GM12864 (cell line): ENCODE results near the gene FITM2.
"Not testable (repeated sequence)": the region's sequence is repeated elsewhere in the genome, so short reads cannot be mapped to it uniquely, and the experiment has no call there.

Source experiments
- DNase-seq: peaks from one replicate; pipeline ENCODE4 v3.0.0-alpha.2; 2011; ENCODE audit warnings: low read depth
- H3K4me3 ChIP-seq: 2 replicates; pipeline ENCODE4 v1.5.1; 2011; ENCODE audit warnings: mild to moderate bottlenecking, low read depth, low read length, control low read depth
- TF ChIP-seq, protein P1 (sequence below): IDR thresholded peaks from 2 replicates; pipeline ENCODE4 v1.5.1; 2011; ENCODE audit warnings: low read depth, mild to moderate bottlenecking, moderate library complexity, low read length, control low read depth, inconsistent platforms; ENCODE audit errors: missing control alignments

FITM2 gene

DNA sequence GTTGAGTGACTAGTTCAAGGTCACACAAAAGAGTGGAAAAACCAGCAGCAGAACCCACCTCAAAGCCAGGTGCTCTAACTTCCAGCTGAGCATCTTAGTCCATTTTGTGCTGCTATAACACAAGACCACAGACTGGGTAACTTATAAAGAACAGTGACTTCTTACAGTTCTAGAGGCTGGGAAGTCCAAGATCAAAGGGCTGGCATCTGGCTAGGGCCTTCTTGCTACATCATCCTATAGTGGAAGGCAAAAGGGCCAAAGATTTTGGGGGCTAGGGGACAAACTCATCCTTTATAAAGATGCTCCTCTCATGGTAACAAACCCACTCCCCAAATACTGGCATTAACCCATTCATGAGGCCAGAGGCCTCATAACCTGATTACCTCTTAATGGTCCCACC is 9.7 kb downstream of the FITM2 start:
- no peak overlapping the region for H3K4me3 ChIP-seq
- DNase-seq = no peak
- TF ChIP-seq, protein P1, sequence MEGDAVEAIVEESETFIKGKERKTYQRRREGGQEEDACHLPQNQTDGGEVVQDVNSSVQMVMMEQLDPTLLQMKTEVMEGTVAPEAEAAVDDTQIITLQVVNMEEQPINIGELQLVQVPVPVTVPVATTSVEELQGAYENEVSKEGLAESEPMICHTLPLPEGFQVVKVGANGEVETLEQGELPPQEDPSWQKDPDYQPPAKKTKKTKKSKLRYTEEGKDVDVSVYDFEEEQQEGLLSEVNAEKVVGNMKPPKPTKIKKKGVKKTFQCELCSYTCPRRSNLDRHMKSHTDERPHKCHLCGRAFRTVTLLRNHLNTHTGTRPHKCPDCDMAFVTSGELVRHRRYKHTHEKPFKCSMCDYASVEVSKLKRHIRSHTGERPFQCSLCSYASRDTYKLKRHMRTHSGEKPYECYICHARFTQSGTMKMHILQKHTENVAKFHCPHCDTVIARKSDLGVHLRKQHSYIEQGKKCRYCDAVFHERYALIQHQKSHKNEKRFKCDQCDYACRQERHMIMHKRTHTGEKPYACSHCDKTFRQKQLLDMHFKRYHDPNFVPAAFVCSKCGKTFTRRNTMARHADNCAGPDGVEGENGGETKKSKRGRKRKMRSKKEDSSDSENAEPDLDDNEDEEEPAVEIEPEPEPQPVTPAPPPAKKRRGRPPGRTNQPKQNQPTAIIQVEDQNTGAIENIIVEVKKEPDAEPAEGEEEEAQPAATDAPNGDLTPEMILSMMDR = no peak

DNA sequence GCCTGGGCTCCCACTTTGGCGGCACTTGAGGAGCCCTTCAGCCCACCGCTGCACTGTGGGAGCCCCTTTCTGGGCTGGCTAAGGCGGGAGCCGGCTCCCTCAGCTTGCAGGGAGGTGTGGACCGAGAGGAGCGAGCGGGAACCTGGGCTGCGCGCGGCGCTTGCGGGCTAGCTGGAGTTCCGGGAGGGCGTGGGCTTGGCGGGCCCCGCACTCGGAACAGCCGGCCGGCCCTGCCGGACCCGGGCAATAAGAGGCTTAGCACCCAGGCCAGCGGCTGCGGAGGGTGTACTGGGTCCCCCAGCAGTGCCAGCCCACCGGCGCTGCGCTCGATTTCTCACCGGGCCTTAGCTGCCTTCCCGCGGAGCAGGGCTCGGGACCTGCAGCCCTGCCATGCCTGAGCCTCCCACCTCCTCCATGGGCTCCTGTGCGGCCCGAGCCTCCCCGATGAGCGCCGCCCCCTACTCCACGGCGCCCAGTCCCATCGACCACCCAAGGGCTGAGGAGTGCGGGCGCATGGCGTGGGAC is 11.9 kb downstream of the FITM2 start:
- H3K4me3 ChIP-seq, DNase-seq: not testable (repeated sequence)

DNA sequence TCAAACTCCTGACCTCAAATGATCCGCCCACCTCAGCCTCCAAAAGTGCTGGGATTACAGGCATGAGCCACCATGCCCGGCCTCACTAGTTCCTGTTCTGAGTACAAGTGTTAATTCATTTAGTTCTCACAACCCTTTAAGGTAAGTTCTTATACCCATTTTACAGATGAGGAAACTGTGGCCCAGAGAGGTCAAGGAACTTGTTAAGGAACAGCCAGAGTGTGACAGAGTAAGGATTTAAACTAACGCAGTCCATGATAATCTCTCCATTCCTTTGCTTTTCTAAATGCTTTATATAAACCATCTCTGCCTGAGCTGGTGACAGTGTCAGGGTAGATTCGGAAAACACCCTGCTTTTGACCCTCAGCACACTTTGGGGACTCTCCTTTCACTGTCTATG is 13.3 kb downstream of the FITM2 start:
- DNase-seq = no peak
- TF ChIP-seq, protein P1 = no peak
- no peak overlapping the region for H3K4me3 ChIP-seq

DNA sequence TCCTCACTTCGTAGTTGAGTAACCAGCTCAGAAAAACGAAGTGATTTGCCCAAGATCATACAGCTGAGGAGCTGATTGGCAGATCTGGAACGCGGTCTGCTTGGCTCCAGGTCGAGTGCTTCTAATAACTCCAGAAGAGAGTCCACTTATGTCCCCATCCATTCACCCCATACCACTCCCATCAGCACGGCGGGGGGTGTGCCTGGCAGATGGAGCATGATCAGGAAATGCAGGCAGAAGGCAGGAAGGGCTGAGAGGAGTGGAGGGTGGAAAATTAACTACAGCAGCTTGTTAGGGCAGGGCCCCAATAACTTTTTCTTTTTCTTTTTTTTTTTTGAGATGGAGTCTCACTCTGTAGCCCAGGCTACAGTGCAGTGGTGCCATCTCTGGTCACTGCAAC is 15.0 kb downstream of the FITM2 start:
- no peak overlapping the region for H3K4me3 ChIP-seq
- DNase-seq = no peak
- TF ChIP-seq, protein P1 = no peak

DNA sequence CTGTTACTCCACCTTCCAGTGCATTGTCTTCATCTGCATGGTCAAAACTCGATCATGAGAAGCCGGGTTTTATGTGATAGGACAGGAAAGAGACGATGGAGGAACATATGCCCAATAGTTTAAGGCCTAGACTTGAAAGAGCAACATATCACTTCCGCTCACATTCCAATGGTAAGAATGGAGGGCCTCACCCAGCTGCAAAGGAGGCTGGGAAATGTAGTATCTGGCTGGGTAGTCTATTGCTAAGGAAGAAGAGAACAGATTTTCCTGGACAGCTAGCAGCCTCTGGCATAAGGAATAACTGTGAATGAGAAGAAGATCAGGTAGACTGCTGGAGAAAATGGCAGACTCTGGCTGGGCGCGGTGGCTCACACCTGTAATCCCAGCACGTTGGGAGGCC is 19.2 kb downstream of the FITM2 start:
- H3K4me3 ChIP-seq = no peak overlapping the region
- TF ChIP-seq, protein P1 = no peak
- DNase-seq = no peak

DNA sequence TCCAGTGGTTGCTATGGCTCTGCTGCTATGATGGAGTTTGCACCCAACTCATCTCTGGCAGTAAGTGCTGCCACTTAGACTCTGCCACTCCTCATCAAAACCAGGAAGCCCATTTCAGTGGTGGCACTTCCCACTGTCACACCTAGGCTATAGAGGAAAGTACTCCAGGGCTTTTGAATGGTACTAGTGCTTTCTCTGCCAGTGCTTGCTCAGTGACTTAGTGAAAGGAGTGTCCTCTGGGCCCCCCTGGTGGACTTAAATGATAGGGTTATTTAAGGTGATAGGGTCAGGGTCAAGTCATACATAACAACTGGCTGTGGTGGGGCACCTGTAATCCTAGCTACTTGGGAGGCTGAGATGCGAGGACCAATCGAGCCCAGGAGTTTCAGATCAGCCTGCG is 22.8 kb downstream of the FITM2 start:
- TF ChIP-seq, protein P1 = peak; percentile 18
- no peak for DNase-seq
- no peak overlapping the region for H3K4me3 ChIP-seq

DNA sequence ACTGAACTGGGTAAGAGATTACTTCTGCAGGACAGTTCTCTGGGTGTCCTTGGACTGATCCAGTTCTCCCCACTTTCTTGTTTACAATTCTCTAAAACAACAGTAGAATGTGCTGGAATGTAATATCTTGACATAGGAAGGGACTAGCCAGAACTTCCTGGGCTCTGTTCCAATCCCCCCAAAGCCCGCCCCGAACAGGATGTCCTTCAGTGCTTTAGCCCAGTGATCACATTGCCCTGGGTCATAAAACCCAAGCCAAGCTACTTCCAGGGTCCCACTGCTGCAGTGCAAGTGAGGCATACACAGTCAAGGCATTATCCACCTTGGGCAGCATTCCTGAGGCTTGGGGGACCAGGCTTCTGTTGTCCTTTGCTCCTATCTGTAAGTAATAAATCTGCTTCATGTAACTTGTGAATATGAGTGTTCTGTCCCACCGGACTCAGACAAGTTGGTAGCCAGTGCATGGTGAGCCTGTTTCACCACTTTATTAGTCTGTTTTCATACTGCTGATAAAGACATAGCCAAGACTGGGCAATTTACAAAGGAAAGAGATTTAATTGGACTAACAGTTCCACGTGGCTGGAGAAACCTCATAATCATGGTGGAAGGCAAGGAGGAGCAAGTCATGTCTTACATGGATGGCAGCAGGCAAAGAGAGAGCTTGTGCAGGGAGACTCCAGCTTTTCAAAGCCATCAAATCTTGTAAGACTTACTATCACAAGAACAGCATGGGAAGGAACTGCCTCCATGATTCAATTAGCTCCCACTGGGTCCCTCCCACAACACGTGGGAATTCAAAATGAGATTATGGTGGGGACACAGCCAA is 23.5 kb downstream of the FITM2 start:
- TF ChIP-seq, protein P1 = no peak
- no peak for DNase-seq

More for the DNA sequence above, 23.5 kb downstream of the FITM2 start:
- no peak overlapping the region for H3K4me3 ChIP-seq
